Measurements from ENCODE around the gene SGK2.

GRCh38 chr20:43538878-43539700 lies 19.7 kb upstream of the SGK2 start:
- no peak for TF ChIP-seq CTCF (IDR thresholded peaks at IDR 0.05)
- TF ChIP-seq POLR2A (IDR thresholded peaks at IDR 0.05) = no peak
